Liver (tissue), 3 donors: ENCODE measurements around the gene GASK1B.

Experiments
- CTCF ChIP-seq: fragments of 150-350 bp; IDR thresholded peaks from 2 replicates; pipeline ENCODE4 v1.5.1; 2017; ENCODE audit warnings: improper control_type of control experiment, low read depth, low read length; ENCODE audit not compliant: missing input control
- FOXA1 ChIP-seq: IDR thresholded peaks from 2 replicates; pipeline ENCODE4 v1.6.1; 2016; ENCODE audit warnings: antibody characterized with exemption
- GABPA ChIP-seq, 2 donors: IDR thresholded peaks in 1 of 2; conservative IDR thresholded peaks in 1 of 2; 2 replicates each; pipeline ENCODE4 v1.6.1; 2016; ENCODE audit warnings: antibody characterized with exemption in 2 of 2, mild to moderate bottlenecking in 1 of 2, moderate library complexity in 1 of 2
- JUND ChIP-seq, 2 donors: IDR thresholded peaks; 2 replicates each; pipeline ENCODE4 v1.6.1; 2016; ENCODE audit warnings: antibody characterized with exemption in 2 of 2
- MAX ChIP-seq: IDR thresholded peaks from 2 replicates; pipeline ENCODE4 v1.6.1; 2016; ENCODE audit warnings: antibody characterized with exemption
- RAD21 ChIP-seq, 2 donors: IDR thresholded peaks; 2 replicates each; pipeline ENCODE4 v1.6.1; 2016; ENCODE audit warnings: antibody characterized with exemption in 2 of 2, mild to moderate bottlenecking in 2 of 2
- REST ChIP-seq: IDR thresholded peaks from 2 replicates; pipeline ENCODE4 v1.6.1; 2016; ENCODE audit warnings: antibody characterized with exemption, mild to moderate bottlenecking
- RXRA ChIP-seq, 2 donors: IDR thresholded peaks; 2 replicates each; pipeline ENCODE4 v1.6.1; 2017 to 2018; ENCODE audit warnings: antibody characterized with exemption in 2 of 2, mild to moderate bottlenecking in 1 of 2
- SP1 ChIP-seq: IDR thresholded peaks from 2 replicates; pipeline ENCODE4 v1.6.1; 2018; ENCODE audit warnings: antibody characterized with exemption, mild to moderate bottlenecking
- TAF1 ChIP-seq: conservative IDR thresholded peaks from 2 replicates; pipeline ENCODE4 v1.6.1; 2016; ENCODE audit warnings: antibody characterized with exemption, mild to moderate bottlenecking
- ZBTB33 ChIP-seq: IDR thresholded peaks from 2 replicates; pipeline ENCODE4 v1.6.1; 2016; ENCODE audit warnings: antibody characterized with exemption
- donor health status: healthy.
- donor health status: healthy.

- TF ChIP-seq CTCF (no peak), RAD21 (IDR thresholded peaks at IDR 0.05) (peak in 1 of 2 donors; percentile 3), TAF1 (no peak), SP1 (no peak), RXRA (IDR thresholded peaks at IDR 0.05) (no peak), JUND (IDR thresholded peaks at IDR 0.05) (no peak), REST (peak; percentile 40), ZBTB33 (no peak), FOXA1 (no peak), MAX (no peak), GABPA (IDR thresholded peaks at IDR 0.05 in 1 of 2, conservative IDR thresholded peaks at IDR 0.05 in 1 of 2) (no peak)
These were observed 2.7 kb downstream of the GASK1B start for GRCh38 chr4:158169931-158170690.
